ENCODE data around the gene PHF23.

Gene PHF23

DNA sequence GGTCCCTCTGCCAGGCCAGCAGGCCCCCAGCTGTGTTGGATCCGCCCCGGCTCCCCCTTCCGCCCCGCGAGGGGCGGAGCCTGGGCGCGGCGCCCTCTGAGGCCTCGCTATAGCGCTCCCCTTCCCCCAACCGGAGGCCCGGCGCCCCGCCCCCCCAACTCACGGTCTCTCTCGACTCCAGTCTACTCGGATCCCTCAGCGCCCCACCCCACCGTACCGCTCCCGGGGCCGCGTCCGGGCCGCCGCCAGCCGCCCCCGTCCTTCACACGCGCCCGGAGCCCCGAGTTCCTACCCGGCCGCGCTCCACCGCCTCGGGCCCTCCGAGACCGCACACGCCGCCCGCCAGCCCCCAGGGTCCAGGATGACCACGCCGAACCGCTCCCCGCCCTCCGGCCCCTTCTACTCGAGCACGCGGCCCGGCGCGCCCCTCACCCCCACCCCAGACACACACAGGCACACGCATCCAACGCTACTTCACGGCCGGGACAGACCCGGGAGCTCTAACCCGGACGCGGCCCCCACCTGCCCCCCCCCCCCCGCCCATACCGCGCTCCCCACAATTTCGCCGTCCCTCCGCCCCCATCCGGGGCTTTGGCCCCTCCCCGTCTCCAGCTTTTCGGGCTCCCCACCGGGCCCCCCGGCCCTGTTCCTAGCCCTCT, 1.4 kb downstream of the PHF23 start:
- no peak for DNase-seq

DNA sequence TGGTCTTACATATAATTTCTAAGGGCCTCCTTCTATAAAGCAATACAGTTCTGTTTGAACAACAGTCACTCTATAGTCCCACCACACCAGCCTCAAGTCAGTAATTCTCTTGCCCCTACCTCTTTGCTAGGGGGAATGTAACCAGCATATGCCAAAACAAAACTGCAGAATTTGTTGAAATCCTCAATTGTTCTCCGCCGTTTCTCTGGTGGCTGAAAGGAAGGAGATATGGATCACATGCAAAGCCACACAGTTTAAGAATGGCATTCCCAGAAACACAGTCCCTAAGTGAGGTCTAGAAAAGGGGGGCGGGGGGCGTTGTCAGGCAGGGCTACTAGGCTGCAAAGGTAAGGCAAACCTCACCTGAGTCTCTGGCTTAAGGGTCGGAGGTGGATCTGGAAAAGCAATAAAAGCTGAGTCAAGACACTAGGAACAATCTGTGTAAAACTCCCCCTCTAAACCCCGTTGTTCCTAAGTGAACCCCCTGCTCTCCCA, 1.9 kb downstream of the PHF23 start:
- DNase-seq = no peak

DNA sequence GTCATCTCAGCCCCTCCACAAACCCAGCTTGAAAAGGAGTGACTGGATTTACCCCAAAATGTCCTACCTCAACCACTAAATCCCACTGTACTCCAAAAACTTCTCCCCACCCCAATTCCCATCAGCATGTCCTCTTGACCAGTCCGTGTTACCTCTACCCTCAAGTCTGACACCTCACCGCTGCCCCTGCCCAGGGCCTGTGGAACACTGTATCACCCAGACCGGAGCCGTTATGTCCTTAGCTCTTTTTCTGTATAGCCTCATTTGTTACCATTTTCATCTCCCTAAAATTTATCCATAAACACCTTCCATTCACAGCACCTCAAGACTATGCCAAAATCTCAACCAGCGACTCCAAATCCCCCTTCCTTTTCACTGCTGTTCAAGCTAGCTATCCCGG, 2.4 kb downstream of the PHF23 start:
- no peak for DNase-seq

DNA sequence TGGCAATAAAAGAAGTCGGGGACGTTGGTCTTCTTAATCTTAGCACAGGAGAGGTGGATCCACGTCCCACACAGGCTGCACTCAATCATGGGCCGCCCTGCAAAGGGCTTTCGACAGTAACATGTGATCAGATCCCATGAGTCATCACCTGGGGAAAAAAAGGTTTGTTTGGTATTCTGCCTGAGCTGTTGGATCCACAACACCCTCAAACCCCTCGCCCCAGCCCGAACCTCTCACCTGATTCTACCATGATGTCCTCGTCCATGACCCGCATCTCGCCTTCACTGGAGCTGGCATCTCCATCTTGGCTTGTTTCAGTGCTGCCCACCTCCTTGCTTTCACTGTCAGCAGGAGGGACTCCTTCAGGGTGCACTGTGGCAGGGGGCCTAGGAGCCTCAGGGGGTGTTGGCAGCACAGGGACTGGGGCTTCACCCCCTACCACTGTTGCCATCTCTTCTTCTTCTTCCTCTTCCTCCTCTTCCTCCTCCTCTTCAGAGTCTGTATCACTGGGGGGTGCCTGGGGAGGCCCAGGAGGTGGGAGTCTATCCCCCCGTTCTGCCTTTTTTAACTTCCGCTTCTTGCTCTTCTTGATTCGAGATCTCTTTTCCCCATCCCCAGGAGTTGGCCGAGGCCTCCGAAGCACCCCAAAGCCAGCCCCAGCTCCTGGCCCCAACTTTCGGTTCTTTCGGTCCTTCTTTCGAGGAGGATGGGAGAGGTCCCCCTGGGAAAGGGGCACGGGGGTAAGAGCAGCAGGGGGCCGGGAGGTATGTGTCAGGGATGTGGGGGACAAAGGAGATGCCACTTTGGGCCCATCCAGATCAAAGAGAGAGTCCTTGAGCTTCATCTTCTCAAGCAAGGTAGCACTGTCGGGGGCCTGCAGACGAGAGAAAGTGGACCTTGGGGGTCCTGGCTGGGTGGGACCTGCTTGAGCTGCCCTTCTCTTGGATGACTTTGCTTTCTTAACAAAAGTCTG, 3.3 kb downstream of the PHF23 start:
- no peak for DNase-seq

DNA sequence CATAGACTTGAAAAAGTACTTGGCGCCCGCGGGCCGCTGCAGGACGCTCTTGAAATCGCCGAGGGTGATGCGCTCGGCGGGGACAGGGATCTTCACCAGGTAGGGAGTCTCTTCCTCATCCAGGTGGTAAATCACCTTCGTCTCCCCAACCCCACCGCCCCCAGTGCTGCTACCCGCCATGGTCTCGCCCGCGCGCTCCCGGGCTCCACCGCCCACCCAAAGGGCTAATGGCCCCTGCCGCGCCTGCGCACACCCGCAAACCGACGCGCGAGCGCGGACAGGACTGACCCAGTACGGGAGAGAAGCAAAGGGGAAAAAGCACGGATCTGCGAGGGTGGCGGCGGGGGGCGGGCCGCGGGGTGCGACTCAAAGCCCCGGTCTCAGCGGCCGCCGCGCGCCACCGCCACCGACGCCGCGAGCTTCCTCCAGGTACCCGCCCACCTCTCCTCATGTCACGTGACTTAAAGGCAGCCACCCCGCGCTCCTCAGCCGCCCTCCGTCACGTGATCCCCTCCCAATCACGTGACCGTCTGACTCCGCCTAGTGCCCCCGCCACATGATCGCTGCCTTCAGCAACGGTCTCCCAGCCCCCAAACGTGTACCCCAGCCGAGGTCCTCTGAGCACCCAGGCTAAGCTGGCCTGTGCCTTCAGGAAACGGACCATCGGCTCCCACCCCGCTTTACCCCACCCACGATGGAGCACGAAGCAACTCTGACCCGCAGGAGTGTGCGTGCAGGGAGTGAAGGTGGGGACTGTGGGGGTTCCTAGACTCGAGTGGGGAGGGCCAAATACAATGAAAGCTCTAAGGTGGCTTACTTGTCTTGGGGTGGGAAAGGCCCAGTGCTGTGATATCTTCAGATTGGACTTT, 4.9 kb downstream of the PHF23 start, which contains the start of gene DVL2:
Gene DVL2 (minus strand): TSS at position 435 of the 869 bp plus-strand sequence. CDS start 255 bp downstream, at position 180.
- DNase-seq = peak; percentile 86

DNA sequence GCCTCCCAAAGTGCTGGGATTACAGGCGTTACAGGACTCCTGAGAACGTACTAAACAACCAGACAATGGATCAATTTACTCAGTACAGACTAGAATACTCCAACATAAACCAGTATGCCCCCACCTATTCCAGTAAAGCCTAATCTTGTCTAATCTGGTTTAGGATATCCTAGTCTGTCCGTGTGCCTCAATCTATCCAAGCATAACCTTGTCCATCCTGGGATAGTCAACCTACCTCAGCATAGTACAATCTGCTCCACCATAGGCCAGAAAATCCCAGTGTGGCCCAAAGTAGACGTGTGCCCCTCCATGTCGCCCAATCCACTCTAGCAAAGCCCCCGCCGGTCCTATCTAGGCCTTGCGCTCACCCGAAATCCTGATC, 5.6 kb downstream of the PHF23 start:
- DNase-seq = no peak

DNA sequence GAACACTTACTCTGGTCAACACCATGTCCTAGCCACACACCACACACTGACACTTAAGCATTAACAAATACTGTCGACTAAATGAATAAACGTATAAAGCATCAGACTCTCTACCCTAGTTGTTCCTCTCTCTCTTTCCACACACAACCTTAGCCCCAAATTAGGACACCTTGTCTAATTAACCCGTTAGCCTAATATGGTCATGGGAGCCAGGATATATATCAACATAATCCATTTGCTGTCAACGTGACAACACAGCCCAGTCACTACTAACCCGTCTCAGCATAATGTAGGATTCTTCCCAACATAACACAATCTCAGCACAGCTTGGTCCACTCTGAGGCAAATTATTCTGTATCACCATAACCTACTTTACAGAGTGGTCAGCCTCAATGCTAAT, 7.1 kb downstream of the PHF23 start:
- DNase-seq = no peak

DNA sequence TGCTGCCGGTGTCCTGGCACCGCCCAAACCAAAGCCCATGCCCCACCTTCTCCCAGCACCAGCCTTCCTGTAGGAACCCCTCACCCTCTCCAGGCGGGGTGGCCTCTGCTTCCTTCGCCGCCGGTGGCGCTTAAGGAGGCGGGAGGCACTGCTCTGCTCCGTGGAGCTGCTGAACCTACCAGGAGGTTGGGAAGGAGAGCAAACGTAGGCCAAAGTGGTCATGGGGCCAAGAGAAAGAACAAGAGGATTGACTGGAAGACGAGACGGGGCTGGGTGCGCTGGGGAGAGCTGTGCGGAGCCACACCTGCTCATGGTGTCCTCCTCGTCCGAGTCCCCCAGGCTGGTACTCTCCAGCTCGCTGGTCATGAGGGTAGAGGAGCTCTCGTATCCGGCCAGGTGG, 9.8 kb downstream of the PHF23 start:
- no peak for DNase-seq

DNA sequence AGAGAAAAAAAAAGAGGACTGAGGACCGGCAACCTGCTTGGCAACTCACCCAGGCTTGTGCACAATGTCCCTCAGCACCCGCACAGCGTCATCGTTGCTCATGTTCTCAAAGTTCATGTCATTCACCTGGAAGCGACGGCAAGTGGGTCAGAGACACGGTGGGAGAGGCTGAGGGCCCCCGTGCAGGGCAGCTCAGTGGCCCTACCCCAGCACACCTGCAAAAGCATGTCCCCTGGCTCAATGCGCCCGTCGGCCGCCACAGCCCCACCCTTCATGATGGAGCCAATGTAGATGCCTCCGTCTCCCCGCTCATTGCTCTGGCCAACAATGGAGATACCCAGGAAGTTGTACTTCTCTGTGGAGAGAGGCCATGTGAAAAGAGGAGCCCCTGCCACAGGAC, 10.3 kb downstream of the PHF23 start:
- DNase-seq = no peak

DNA sequence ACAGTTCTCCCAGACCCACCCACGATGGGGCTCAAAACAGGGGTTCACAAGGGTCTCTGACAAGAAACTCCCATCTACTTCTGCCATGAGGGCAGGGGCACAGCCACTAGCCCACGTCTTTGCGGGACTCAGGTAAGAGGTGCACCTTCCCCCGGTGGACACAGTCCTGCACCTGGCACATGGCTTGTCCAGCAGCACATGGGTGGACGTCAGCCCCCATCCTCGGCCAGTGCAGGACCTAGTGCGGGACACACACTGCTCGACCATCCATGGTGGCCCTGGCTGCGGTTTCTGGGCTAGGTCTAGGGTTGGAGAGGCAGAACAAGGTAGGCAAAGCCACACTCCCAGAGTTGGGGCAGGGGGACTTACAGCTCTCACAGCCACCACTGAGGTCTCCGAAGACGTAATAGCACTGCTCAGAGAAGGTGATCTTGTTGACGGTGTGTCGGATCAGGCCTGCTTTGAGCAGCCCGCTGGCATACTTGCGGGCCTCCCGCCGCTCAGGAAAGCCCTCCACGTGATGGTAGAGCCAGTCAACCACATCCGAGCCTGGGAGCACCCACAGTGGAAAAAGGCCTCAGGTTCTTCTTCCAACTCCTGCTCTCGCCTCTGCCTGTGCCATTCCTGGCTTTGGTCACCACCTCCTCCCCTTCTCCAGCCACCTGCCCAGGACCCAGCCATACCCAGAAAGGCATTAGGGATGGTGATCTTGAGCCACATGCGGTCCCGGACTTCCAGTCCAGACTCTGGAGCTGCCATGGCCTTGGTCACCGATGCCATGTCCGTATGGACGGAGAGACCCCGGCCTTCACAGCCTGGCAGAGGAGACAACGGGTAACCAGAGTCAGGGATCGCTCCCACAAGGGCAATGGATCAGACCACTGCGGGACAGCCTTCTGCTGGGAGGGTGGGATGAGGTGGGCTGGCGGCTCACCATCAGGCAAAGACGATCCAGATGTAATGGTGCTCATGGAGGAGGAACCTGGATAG, 12.2 kb downstream of the PHF23 start:
- no peak for DNase-seq

DNA sequence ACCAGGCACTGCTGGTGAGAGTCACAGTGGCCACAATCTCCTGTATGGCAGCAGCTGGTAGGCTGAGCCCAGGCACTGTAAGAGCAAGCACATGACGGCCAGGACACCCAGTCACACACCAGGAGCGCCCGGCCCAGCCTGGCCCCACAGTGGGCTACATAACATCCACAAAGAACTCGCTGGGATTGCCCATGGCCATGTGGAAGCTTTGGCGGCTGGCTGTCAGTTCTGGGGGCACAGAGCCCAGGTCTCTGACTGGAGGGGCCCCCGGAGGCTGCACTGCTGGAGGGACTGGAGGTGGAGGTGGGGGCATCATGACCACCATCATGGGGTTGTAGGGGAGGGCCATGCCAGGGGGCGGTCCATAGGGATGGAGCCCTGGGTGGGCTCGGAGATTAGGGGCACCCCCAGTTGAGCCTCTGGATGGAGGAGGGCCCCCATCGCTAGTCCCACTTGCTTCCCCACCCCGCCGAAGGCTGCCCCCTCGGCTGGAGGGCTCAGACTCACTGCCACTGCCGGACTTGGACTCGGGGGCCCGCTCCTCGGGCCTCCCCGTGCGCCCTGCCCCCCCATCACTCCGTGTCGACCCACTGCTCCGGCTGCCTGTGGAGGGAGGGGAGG, 13.4 kb downstream of the PHF23 start:
- no peak for DNase-seq

DNA sequence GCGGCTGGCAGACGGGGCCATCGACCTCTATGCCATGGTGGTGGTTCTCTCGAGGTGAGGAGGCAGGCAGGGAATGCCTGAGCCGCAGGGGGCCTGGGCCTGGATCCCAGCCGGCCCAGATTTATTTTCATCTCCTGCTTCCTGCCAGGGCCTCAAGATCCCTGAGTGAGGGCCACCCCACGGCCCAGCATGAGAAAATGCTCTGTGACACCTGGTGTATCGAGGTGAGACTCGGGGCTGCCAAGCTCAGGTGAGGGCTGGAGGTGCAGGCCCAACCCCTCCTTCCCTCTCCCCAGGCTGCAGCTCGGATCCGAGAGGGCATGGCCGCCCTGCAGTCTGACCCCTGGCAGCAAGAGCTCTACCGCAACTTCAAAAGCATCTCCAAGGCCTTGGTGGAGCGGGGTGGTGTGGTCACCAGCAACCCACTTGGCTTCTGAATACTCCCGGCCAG, 14.6 kb downstream of the PHF23 start:
- no peak for DNase-seq

DNA sequence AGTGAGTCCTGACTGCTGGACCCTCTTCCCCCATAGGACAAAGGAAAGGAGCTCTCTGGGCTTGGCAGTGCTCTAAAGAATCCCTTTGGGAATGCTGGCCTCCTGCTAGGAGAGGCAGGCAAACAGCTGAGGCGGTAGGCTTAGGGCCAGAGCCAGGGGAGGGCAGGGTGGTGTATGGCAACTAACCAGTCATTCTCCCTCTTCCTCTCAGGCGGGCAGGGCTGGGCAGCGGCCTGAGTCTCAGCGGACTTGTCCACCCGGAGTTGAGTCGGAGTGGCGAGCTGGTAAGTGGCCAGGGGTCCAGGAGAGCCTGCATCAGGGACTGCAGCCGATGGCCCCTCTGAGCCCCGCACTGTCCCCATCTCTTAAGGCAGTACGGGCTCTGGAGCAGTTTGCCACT, 15.1 kb downstream of the PHF23 start:
- DNase-seq = no peak

DNA sequence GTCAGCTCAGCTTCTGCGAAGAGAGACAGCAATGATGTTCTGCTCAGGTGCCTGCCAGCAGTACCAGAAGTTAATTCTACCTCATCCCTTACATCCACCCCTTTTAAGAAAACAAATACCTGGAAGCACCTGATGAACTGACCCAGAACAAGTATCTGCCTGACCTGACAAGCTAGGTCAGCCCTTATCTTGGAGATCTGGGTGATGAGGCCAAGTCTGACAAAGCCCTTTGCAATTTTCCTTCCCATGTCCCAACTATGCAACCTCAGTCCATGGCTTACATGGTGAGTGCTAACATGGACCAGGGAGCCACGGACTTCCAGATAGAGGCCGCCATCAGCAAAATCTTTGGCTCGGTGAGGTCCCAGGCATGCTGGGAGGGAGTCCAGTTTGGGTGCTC, 15.9 kb downstream of the PHF23 start:
- no peak for DNase-seq

DNA sequence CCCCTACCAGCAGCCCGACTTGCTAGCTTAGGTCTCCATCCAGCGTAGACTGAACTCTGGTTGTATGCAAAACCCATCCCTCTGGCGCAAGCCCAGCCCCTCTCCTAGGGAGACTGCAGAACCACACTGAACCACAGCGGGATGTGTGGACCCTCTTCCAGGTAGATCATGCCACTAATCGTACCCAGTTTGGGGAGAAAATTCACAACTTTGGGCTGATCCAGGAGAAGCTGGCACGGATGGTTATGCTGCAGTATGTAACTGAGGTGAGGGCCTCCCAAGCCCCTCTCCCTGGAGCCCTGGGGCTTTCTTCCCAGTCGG, 16.3 kb downstream of the PHF23 start:
- DNase-seq = no peak

DNA sequence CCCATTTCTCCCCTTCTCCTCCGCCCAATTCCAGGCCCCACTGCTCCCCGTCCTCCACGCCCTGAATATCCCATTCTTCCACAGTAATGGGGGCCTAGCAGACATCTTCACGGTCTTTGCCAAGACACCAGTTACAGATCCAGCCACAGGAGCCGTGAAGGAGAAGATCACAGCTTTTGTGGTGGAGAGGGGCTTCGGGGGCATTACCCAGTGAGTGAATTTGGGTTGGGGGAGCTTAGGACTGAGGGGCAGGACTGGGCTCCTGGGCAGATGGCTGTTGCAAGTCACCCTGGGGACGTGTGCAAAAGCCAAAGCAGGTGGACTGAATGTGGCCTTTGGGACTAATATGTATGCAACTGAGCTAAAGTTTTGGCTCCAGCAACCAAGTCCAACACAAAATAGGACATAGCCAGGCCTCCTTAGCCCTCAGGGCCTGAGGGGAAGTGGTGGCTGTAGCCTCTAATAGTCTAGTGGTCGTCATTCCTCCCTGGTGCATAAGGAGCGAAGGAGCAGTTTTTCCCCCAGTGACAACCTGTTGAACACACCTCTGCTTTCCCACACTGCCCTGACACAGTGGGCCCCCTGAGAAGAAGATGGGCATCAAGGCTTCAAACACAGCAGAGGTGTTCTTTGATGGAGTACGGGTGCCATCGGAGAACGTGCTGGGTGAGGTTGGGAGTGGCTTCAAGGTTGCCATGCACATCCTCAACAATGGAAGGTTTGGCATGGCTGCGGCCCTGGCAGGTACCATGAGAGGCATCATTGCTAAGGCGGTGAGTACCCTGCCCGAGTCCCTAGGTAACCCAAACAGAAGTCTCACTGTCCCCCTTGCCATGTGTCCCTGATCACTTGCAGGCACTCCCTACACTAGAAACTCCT, 16.9 kb downstream of the PHF23 start:
- DNase-seq = no peak

DNA sequence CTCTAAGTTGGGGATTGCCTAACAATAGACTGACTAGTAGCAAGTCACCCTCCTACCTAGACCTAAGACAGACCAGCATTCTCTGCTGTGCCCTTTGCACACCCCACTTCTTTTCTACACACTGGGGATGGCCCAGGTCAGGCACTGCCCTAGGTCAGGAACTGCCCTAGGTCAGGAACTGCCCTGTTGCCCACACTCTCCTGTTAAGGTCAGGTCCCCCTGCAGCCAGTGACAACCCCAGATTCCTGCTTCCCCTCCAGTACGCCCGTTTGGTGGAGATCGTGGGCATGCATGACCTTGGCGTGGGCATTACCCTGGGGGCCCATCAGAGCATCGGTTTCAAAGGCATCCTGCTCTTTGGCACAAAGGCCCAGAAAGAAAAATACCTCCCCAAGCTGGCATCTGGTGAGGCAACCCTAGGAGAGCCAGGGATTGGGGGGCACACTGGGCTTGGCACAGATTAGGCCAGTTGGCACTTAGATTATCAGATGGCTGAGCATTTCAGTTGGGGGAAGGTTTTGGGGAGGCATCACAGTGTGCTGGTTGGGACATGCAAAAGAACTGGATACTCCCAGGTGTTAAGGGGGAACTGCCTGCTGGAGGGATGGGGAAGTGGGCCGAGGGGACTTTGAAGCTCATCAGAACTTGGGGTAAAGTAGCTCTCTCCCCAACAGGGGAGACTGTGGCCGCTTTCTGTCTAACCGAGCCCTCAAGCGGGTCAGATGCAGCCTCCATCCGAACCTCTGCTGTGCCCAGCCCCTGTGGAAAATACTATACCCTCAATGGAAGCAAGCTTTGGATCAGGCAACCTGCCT, 17.8 kb downstream of the PHF23 start:
- no peak for DNase-seq

DNA sequence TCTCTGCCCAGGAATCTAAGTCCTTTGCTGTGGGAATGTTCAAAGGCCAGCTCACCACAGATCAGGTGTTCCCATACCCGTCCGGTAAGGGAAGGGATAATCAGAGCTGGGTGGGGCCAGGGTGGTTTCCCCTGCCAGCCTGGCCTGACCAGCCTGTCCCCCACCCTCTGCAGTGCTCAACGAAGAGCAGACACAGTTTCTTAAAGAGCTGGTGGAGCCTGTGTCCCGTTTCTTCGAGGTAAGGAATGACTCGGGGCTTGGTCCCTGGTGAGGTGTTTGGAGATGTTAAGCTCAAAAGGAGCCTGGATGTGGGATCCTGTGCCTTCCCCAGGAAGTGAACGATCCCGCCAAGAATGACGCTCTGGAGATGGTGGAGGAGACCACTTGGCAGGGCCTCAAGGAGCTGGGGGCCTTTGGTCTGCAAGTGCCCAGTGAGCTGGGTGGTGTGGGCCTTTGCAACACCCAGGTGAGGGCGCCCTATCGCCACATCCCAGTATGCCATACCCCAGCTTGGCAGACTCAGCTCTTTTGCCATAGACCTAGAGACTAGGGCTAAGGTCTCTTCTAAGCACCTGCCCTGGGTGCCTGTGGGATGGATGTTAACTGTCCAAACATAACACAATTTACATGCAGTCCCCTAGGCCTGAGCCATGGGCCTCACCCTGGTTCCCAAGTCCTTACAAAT, 18.5 kb downstream of the PHF23 start:
- peak; percentile 46 for DNase-seq

Measured in DMS79 (cell line).